ENCODE data around the gene ZBTB20. TPM values are rescaled to one million over a fixed set of nuclear protein-coding genes. Genes with fewer than 3 reads are reported as not detected.

The ZBTB20 gene
- total and polyA plus RNA-seq, 12 donors: 0.57 to 105 (median 86.8) TPM

GRCh38 chr3:114644367-114644766 is 502.7 kb downstream of the ZBTB20 start:
- TF ChIP-seq, protein P1, sequence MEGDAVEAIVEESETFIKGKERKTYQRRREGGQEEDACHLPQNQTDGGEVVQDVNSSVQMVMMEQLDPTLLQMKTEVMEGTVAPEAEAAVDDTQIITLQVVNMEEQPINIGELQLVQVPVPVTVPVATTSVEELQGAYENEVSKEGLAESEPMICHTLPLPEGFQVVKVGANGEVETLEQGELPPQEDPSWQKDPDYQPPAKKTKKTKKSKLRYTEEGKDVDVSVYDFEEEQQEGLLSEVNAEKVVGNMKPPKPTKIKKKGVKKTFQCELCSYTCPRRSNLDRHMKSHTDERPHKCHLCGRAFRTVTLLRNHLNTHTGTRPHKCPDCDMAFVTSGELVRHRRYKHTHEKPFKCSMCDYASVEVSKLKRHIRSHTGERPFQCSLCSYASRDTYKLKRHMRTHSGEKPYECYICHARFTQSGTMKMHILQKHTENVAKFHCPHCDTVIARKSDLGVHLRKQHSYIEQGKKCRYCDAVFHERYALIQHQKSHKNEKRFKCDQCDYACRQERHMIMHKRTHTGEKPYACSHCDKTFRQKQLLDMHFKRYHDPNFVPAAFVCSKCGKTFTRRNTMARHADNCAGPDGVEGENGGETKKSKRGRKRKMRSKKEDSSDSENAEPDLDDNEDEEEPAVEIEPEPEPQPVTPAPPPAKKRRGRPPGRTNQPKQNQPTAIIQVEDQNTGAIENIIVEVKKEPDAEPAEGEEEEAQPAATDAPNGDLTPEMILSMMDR (IDR thresholded peaks at IDR 0.05): no peak
- ATAC-seq (no peak), DNase-seq (no peak)
- WGBS, 2 donors: 98 to 99% methylated on average over 3 of the region's 3 CpGs
- intact Hi-C loops (cut with DNase I): no loop called here
- Histone ChIP-seq H3K4me1 (peaks cover 0 to 11% (median 6%) of the 10 kb centered on the region in 9 donors), H3K9me3 (no peaks in the 10 kb centered on the region), H3K27me3 (no peaks in the 10 kb centered on the region), H3K36me3 (no peaks in the 10 kb centered on the region), H3K27ac (no peak overlapping the region), H3K4me3 (no peak overlapping the region)

DNA sequence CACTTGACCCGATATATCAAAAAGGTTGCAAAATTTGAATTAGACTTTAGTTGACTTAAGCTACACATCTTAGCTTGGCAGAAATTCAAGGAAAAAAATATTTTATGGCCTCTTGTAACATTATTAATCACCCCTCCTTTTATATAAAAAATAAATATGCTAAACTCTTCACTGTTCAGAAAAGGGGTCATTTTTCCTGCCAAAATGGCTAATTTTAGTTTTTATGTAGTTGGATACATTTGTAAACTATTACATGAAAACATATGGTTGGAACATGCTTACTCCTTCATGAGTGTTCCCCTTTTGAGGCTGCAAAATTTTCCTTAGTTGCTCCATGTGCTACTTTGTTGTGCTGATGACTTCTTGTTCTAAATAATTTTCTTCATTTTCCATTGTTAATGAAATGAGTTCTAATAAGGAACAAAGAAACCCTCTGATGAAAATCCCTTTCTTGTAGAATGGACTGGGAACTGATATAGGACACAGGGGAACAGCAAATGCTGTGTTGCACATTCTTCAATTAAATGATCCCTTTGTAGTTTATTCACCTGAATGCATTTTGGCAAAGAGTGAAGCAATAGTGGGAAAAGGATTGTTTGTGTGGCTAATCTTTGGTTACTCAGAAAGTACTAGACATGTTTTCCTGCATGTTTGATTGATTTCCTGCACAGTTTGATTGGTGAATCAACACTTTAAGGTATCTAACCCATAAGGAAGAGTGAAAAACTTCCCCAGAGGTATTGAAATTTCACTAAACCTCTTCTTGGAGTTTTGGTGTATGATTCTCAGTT is 503.9 kb downstream of the ZBTB20 start:
- no peak overlapping the region for H3K4me3 ChIP-seq
- intact Hi-C loops (cut with DNase I): no loop called here
- WGBS, 2 donors: 91 to 98% methylated on average over 1 of the region's 1 CpG
- no peaks in the 10 kb centered on the region for H3K36me3 ChIP-seq
- no peak overlapping the region for H3K27ac ChIP-seq
- no peak for ATAC-seq
- H3K27me3 ChIP-seq: no peaks in the 10 kb centered on the region
- H3K4me1 ChIP-seq: peaks cover 0 to 11% (median 0%) of the 10 kb centered on the region in 9 donors
- DNase-seq: no peak
- no peaks in the 10 kb centered on the region for H3K9me3 ChIP-seq
- TF ChIP-seq, protein P1 (IDR thresholded peaks at IDR 0.05): no peak

- no peak overlapping the region for H3K4me3 ChIP-seq
- no peaks in the 10 kb centered on the region for H3K36me3 ChIP-seq
- TF ChIP-seq, protein P1 (IDR thresholded peaks at IDR 0.05): no peak
- H3K4me1 ChIP-seq: peaks cover 0 to 13% (median 0%) of the 10 kb centered on the region in 9 donors
- intact Hi-C loops (cut with DNase I): no loop called here
- H3K27ac ChIP-seq: no peak overlapping the region
- DNase-seq: no peak
- WGBS, 2 donors: 97 to 100% methylated on average over 2 of the region's 2 CpGs
- ATAC-seq: no peak
- H3K9me3 ChIP-seq: peaks cover 0 to 21% (median 10%) of the 10 kb centered on the region in 11 donors
- H3K27me3 ChIP-seq: no peaks in the 10 kb centered on the region
Observed at GRCh38 chr3:114640126-114640525, 507.0 kb downstream of the ZBTB20 start.

DNA sequence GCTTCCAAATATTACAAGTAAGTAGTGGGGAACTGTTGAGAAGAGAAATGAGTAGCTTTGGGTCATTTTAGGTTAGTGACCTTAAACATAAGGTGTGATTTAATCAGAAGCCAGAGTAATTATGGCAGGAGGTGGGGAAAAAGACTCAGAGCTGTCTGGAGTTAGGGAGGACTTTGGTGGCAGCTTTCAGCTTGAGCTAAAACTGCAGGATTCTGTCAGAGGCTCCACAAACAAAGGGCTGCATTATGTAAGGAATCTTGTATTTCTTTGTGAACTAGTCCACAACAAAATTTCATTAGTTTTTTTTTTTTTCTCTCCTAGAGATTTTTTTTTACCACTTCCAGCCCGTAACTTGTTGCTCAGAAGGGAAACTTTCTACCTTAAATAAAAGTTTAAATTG is 507.9 kb downstream of the ZBTB20 start:
- no peak for ATAC-seq
- Histone ChIP-seq H3K27me3 (no peaks in the 10 kb centered on the region), H3K36me3 (no peaks in the 10 kb centered on the region), H3K4me3 (no peak overlapping the region), H3K4me1 (peaks cover 0 to 13% (median 0%) of the 10 kb centered on the region in 9 donors), H3K9me3 (peaks cover 0 to 27% (median 11%) of the 10 kb centered on the region in 11 donors), H3K27ac (peak overlapping the region in 1 of 10 donors; percentile 18)
- intact Hi-C loops (cut with DNase I): no loop called here
- TF ChIP-seq, protein P1 (IDR thresholded peaks at IDR 0.05): no peak
- 75 to 92% methylated on average over 1 of the region's 1 CpG for WGBS, 2 donors
- DNase-seq: no peak

Measured in heart right ventricle (tissue), 16 donors.